HG02610 (cell line): ENCODE data around the gene NFIX.

Experiments
- ATAC-seq: cut with Tn5 transposase; IDR thresholded peaks from one replicate; pipeline ENCODE4 v1.9.1; 2021; ENCODE audit warnings: mild to moderate bottlenecking, moderate library complexity; ENCODE audit not compliant: unreplicated experiment

NFIX gene

DNA sequence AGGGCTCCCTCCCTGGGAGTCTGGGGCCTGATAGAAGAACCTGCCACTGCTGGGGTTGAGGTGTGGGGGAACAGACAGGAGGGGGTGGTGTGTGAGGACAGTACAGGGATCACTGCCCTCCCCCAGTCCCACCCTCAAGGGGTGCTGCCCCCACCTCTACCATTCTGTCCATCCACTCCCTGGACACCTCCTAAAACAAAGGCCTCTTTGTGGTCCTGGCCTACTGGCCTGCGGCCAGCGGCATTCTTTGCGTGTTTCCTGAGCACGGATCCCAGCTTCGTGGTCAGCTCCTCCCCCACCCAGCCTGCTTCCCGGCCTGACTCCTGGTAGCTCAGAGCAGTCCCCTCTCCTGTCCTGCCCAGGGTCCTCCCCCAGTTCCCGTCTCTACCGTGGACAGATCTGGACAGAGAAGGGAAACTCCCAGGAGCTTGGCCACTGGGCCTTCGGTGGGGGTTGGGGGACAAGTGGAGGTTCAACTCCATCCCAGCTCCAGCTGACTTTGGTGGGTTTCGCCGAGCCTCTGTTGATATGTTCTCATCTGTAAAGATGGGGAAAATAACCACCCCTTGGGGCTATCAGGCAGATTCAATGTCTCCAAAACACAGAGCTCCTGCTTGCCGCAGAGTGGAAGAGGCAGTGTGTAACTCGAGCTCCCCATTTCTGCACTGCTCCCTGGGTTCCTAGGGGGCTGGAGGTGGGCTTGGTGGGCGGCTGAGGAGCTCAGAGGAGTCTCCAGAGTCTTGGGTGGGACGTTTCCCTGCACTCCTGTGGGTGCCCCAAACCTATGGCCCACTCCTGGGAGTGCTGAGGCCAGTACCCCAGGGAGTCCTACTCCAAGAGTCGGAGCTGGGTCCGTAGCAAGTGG lies 58.7 kb downstream of the NFIX start:
- ATAC-seq = no peak

GRCh38 chr19:13054626-13055212 lies 59.4 kb downstream of the NFIX start:
- ATAC-seq = no peak

- no peak for ATAC-seq
These were observed 60.2 kb downstream of the NFIX start for GRCh38 chr19:13055213-13056051.

DNA sequence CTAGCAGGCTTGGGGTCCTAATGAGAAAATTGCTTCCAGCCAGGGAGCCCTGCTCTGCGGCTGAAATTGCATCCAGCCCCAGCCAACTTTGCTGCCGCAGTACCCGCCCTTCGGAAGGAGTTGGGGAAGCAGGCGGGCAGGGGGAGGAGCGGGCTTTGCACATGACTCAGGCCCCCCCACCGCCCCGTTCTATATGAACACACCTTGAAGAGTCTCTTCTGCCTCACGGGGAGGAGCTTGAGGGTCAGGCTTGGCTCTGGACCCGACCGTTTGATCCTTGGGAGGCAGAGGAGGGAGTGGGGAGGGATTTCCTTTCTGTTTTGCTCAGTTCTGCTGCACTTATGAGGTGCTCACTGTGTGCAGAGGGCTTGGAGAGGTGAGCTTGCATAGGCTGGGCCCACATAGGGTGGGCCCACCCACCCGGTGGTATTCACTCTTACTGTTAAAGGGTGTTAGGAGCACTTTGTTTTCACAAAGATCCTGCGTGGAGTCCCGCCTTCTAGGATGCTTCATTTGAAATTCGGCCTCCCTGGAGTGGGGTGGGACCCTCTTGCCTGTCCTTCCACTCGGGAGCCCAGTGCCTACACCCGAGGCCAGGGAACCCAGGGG lies 60.9 kb downstream of the NFIX start:
- no peak for ATAC-seq

DNA sequence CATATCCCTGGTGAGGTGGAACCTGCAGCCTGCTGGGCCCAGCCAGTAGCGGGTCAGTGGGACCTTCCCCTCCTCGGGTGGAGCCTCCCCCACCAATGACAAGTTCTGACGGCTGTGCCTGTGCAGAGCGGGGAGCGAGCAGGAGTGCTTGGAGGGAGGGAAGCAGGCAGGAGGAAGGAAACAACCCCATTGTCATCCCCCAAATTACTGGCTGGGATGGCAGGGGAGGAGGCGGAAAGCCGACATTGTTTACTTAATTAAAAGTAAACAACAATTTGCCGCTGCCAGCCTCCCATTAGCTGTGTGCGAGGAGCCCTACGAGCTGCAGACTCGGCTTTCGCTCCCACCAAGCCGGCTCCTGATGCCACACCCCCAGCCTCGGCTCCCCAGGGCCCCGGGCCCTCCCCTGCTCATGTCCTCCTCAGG lies 61.9 kb downstream of the NFIX start:
- ATAC-seq = no peak

DNA sequence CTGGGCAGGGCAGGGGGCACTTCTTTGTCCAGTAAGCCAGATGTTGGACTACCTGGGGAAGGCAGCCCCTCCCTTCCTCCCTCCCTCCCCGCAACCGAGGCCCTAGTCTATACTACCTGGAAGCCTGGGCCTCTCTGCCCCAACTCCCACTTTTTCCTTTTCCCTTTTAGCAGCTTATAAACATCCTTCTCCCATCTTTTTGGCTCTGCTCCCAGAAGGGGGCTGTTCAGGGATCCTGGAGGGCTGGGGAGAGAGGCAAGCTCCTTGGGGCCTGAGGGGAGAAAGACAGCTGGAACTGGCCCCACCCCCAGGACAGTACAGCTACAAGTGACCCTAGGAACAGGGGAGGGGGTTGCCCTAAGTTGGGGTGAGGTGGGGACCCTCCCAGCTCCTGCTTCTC lies 62.5 kb downstream of the NFIX start:
- ATAC-seq = no peak

- no peak for ATAC-seq
These were observed 63.8 kb downstream of the NFIX start for GRCh38 chr19:13058951-13059660.

DNA sequence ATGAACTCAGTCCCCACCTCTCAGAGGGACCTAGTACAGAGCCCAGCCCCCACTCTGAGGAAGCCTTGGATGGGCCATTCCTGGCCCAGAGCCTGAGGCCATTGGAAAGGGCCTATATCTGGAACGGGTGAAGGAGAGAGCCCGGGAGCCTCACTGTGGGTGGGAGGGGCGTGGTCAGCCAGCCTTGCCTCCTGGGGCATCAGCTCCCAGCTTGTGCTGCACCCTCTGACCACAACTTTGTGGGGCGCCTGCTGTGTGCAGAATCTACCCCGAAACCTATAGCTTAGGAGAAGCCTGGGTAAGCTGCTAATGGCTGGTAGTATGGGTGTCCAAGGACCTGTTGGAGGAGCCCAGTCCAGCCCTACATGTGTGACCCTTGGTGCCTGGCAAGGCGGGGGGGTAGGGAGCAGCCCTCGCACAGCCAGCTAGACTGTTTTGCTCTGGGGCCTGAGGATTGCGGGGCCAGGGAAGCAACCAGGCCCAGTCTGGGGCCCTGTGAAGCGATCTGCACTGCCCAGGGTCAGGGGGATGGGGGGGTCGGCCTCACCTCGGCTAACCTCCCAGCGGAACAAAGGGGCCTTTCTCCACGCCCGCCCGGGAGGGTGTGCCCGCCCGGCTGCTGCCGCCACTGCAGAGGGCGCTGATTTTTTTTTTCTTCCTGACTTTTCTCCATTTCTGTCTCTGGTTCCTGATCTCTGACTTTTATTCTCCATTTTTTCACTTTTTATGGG lies 65.1 kb downstream of the NFIX start:
- no peak for ATAC-seq

GRCh38 chr19:13060964-13061927 lies 66.0 kb downstream of the NFIX start:
- peak; percentile 64 for ATAC-seq

- ATAC-seq = no peak
These were observed 67.0 kb downstream of the NFIX start for GRCh38 chr19:13062317-13062716.

GRCh38 chr19:13063461-13064091 lies 68.3 kb downstream of the NFIX start:
- no peak for ATAC-seq

DNA sequence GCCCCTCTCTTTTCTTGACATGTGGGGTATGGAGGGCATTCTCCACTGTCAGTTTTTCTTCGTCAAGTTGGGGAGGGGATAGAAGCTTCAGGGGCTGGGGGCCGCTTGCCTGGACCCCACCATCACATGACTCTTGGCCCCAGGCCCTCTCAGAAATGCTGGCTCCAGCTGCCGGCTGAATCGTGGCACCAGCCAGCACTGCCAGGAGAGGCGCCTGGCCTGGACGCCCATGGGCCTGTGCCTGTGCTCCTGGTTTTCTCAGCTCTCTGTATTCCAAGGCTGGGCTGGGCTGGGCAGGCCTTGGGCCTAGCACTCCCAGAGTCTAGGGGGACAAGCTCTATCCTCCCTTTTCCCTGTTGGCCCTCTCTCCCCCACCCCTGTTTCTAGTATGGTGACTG lies 68.8 kb downstream of the NFIX start:
- no peak for ATAC-seq

DNA sequence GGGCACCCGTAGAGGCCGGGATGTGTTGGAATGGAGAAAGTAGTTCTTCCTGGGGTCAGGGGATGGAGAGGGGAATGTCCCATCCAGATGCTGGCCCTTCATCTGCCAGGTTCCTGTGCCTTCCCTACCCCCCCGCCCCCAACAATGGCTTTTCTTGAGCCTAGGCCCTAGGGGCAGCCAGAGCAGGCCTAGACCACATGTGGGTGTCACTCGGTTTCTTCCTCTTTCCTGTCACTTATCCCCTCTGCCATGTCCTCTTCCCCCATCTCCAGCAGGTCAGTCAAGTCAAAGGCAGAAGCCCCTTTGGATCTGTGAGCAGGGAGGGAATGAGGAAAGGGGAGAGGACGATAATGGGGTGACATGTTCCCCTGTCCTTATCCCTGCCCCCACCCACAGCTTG lies 71.0 kb downstream of the NFIX start:
- ATAC-seq = no peak

DNA sequence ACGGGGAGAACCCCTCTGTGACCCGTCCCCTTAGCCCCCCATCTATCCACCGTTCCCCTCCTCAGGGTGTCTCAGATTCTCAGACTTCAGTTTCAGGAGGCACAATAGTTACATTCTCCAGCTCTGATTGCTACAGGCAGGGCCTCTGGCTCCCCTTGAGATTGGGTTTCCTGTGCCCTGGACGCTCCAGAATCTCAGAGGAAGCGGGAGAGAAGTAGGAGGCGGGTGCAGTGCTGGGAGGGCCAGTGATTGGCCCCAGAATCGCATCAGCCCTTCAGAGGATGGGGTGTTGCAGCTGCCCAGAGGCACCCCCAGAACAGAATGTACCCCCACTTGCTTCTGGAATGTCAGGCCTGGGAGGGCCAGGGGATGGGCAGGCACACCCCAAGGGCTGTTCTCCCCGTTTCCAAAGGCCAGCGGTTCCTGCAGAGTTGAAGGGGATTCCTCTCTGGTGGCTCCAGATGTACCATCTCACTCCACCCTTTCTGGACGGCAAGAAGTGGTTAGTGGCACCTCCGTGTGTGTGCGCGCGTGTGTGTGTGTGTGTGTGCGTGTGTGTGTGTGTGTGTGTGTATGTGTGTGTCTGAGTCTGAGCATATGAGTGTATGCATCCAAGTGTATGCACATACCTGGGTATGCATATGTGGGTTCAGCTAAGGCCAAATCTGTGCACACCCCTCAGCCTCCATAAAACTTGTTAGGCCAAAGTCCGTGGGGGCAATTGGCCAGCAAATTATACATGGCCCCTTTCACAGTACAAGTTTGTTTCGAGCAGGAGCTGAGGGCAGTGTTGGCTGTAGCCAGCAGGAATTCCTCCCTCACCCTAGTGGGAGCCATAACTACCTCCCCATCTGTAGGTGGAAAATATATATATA lies 71.9 kb downstream of the NFIX start:
- ATAC-seq = no peak

GRCh38 chr19:13068085-13068846 lies 73.0 kb downstream of the NFIX start:
- no peak for ATAC-seq
